ENCODE measurements around the gene PAOX. TPM values are rescaled to one million over a fixed set of nuclear protein-coding genes. Genes with fewer than 3 reads are reported as not detected.

The PAOX gene
- total and polyA plus RNA-seq, 9 of the 15 experiments (the other 6 are each of a cell fraction or from before 2014, with no cell fraction given) = 0.80 to 6.4 (median 2.6) TPM

DNA sequence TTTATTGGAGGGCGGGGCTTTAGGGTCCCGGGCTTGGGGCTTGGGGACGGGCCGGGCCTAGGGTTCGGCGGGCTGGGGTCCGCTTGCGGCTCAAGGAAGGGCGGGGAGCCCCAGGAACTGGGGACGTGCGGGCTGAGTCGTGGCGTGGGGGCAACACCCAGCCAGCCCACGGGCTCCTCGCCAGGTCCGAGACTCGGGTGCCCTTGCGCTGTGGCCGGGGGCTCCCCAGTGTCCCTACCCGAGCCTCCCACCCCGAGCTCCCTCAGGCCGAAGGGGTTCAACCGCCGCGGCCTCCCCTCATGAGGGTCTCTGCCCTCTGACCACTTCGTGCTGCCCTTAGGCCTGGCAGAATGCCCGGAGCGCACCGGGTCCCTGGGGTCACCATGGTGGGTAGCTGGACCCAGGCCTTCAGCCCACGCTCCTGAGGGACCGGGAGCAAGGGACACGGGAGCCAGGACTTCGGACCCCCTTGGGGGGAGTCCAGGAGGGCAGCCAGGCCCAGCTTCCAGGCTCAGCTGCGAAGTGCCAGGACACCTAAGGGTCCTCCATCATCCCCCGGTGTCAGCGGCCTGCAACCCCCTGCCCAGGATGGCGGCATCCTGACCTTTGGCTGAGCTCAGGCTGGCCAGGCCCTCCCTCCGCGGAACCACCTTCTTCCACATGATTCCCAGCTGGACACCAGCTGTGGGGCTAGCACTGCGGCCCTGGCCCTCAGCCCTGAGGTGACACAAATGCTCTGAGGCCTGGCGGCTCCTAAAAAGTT, 20.7 kb upstream of the PAOX start:
- no peaks in the 10 kb centered on the region for H3K9me1 ChIP-seq (ENCODE audit: control insufficient read depth, insufficient read depth, low read length)
- ATAC-seq = no peak
- BruUV-seq (replicated peaks) = no TSS peak
- H2AFZ ChIP-seq (ENCODE audit: low read depth, low read length) = peak overlapping the region; percentile 79; the same call in 1 of the 2 replicates
- TF ChIP-seq, protein P1, sequence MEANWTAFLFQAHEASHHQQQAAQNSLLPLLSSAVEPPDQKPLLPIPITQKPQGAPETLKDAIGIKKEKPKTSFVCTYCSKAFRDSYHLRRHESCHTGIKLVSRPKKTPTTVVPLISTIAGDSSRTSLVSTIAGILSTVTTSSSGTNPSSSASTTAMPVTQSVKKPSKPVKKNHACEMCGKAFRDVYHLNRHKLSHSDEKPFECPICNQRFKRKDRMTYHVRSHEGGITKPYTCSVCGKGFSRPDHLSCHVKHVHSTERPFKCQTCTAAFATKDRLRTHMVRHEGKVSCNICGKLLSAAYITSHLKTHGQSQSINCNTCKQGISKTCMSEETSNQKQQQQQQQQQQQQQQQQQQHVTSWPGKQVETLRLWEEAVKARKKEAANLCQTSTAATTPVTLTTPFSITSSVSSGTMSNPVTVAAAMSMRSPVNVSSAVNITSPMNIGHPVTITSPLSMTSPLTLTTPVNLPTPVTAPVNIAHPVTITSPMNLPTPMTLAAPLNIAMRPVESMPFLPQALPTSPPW (CRISPR knock-in tag; IDR thresholded peaks at IDR 0.05) = peak; percentile 19; the same call in 1 of the 2 replicates
- TF ChIP-seq PHF21A (IDR thresholded peaks at IDR 0.05; ENCODE audit: borderline replicate concordance, low read depth) = no peak
- no peak for FAIRE-seq
- intact Hi-C loops (cut with micrococcal nuclease) = loop anchor here (5.0 kb wide), 1 partner anchor 34 kb away; the partner anchor contains the start of gene MTG1
- no peaks in the 10 kb centered on the region for H3K9me3 ChIP-seq (replicated peaks; ENCODE audit: control insufficient read depth, insufficient read depth, low read depth, low read length)
- WGBS (ENCODE audit: insufficient coverage, low coverage, missing lambda C conversion rate) = 42% methylated on average over 14 of the region's 41 CpGs
- H3K4me1 ChIP-seq (replicated peaks in 1 of 2; ENCODE audit: control insufficient read depth in 2 of 2, insufficient read depth in 2 of 2, low read length in 2 of 2) = peaks cover 15 to 62% of the 10 kb centered on the region in 2 experiments
- H3K79me2 ChIP-seq (ENCODE audit: control insufficient read depth, insufficient read depth, low read length) = peaks cover 12% of the 10 kb centered on the region
- no peak overlapping the region for H3K27ac ChIP-seq (ENCODE audit: extremely low read depth, low read depth, low read length)
- in situ Hi-C loops (cut with MboI) = no loop called here
- POLR2A ChIA-PET = no interaction called here
- H4K20me1 ChIP-seq (replicated peaks; ENCODE audit: control insufficient read depth, insufficient read depth, low read length) = no peaks in the 10 kb centered on the region
- H3K36me3 ChIP-seq (ENCODE audit: control insufficient read depth, insufficient read depth, low read length) = peaks cover 27% of the 10 kb centered on the region; the same call in 1 of the 3 replicates
- CTCF ChIA-PET (ENCODE audit: low intra/inter-chr PET ratio) = no interaction called here
- H3K4me3 ChIP-seq = peak overlapping the region; percentile 11; the same call in 1 of the 2 replicates
- H3K4me2 ChIP-seq (ENCODE audit: insufficient read depth, low read length) = no peak overlapping the region
- H3K27me3 ChIP-seq (ENCODE audit: control insufficient read depth in 2 of 2, insufficient read depth in 2 of 2, low read length in 2 of 2) = no peaks in the 10 kb centered on the region
- DNase-seq (ENCODE audit: extremely low read depth in 1 of 4, low spot score in 3 of 4) = no peak
- H3K9ac ChIP-seq (ENCODE audit: insufficient read depth in 1 of 2, low read depth in 2 of 2, low read length in 2 of 2) = peak overlapping the region in 1 of 2 experiments; percentile 78; a peak in 2 of 4 replicates

Data from K562 (cell line).